Measurements from ENCODE around the gene NUCB2.

Gene NUCB2

GRCh38 chr11:17379383-17380180, 103.0 kb downstream of the NUCB2 start:
- FAIRE-seq (no peak), DNase-seq (ENCODE audit: low spot score) (no peak)

GRCh38 chr11:17381156-17381555, 104.6 kb downstream of the NUCB2 start:
- FAIRE-seq = no peak
- no peak for DNase-seq (ENCODE audit: low spot score)

Data from urothelium cell line (cell line).